Astrocyte (in vitro differentiated cells and primary cell): ENCODE results near the gene PRSS36. TPM values are rescaled to one million over a fixed set of nuclear protein-coding genes. Genes with fewer than 3 reads are reported as not detected.

Source experiments
- DNase-seq: peaks from one replicate; pipeline ENCODE4 v3.0.0-alpha.2; 2010; ENCODE audit warnings: low read depth
- FAIRE-seq: peaks from 2 replicates; lab custom pipeline; 2011; peaks lifted over from hg19 to GRCh38; lab: Jason Lieb, UNC
- H2AFZ ChIP-seq: 2 replicates; pipeline ENCODE4 v1.6.0; 2012; ENCODE audit warnings: low read depth, low read length, inconsistent platforms
- H3K27ac ChIP-seq: 2 replicates; pipeline ENCODE4 v1.5.1; 2011; ENCODE audit warnings: low read depth, low read length, inconsistent platforms
- H3K27me3 ChIP-seq: 2 replicates; pipeline ENCODE4 v1.6.0; 2011; ENCODE audit warnings: low read length, inconsistent platforms; ENCODE audit not compliant: insufficient read depth
- H3K36me3 ChIP-seq: 2 replicates; pipeline ENCODE4 v1.5.1; 2011; ENCODE audit warnings: low read length, inconsistent platforms; ENCODE audit not compliant: insufficient read depth
- H3K4me1 ChIP-seq: 2 replicates; pipeline ENCODE4 v1.5.1; 2011; ENCODE audit warnings: low read length, inconsistent platforms; ENCODE audit not compliant: insufficient read depth
- H3K4me2 ChIP-seq: 2 replicates; pipeline ENCODE4 v1.6.0; 2012; ENCODE audit warnings: low read length, inconsistent platforms
- H3K4me3 ChIP-seq: 2 replicates; pipeline ENCODE4 v1.5.1; 2011; ENCODE audit warnings: low read depth, mild to moderate bottlenecking, low read length, inconsistent platforms; ENCODE audit not compliant: insufficient read depth
- H3K79me2 ChIP-seq: 2 replicates; pipeline ENCODE4 v1.6.0; 2012; ENCODE audit warnings: mild to moderate bottlenecking, low read length, inconsistent platforms; ENCODE audit not compliant: insufficient read depth
- H3K9ac ChIP-seq: 2 replicates; pipeline ENCODE4 v1.6.0; 2012; ENCODE audit warnings: mild to moderate bottlenecking, low read length, inconsistent platforms
- H3K9me3 ChIP-seq: 2 replicates; pipeline ENCODE4 v1.5.1; 2012; ENCODE audit warnings: low read depth, mild to moderate bottlenecking, low read length, inconsistent platforms; ENCODE audit not compliant: insufficient read depth
- H4K20me1 ChIP-seq: 2 replicates; pipeline ENCODE4 v1.6.0; 2012; ENCODE audit warnings: low read length, inconsistent platforms; ENCODE audit not compliant: insufficient read depth
- H3K27ac Mint-ChIP-seq: one replicate; pipeline ENCODE4 v1.8.0; 2021; ENCODE audit warnings: mild to moderate bottlenecking, mixed read lengths; ENCODE audit not compliant: unreplicated experiment
- H3K27me3 Mint-ChIP-seq: one replicate; pipeline ENCODE4 v1.8.0; 2021; ENCODE audit warnings: low read depth, mixed read lengths; ENCODE audit not compliant: unreplicated experiment
- H3K36me3 Mint-ChIP-seq: one replicate; pipeline ENCODE4 v1.8.0; 2021; ENCODE audit warnings: low read depth, mixed read lengths; ENCODE audit not compliant: unreplicated experiment
- H3K4me1 Mint-ChIP-seq: one replicate; pipeline ENCODE4 v1.8.0; 2021; ENCODE audit warnings: low read depth, mixed read lengths; ENCODE audit not compliant: unreplicated experiment
- H3K4me3 Mint-ChIP-seq: one replicate; pipeline ENCODE4 v1.8.0; 2021; ENCODE audit warnings: mild to moderate bottlenecking, moderate library complexity, mixed read lengths; ENCODE audit not compliant: unreplicated experiment
- H3K9me3 Mint-ChIP-seq: one replicate; pipeline ENCODE4 v1.8.0; 2021; ENCODE audit warnings: mild to moderate bottlenecking, mixed read lengths; ENCODE audit not compliant: unreplicated experiment
- EZH2 ChIP-seq: IDR thresholded peaks from 2 replicates; pipeline ENCODE4 v1.6.1; 2012; ENCODE audit warnings: mild to moderate bottlenecking, low read length, inconsistent platforms; ENCODE audit not compliant: insufficient read depth
- total RNA-seq: library from RNA; stranded (reverse); gene quantifications from 2 replicates; pipeline ENCODE4 v1.2.1, GENCODE V29; 2021
- TF ChIP-seq, protein P1 (sequence below): IDR thresholded peaks from 2 replicates; pipeline ENCODE4 v1.5.1; 2011; ENCODE audit warnings: low read depth, mild to moderate bottlenecking, inconsistent platforms, low read length, moderate library complexity; ENCODE audit not compliant: insufficient read depth

PRSS36 gene
- total RNA-seq, 1 donor from 2014 or later: 0.41 TPM

DNA sequence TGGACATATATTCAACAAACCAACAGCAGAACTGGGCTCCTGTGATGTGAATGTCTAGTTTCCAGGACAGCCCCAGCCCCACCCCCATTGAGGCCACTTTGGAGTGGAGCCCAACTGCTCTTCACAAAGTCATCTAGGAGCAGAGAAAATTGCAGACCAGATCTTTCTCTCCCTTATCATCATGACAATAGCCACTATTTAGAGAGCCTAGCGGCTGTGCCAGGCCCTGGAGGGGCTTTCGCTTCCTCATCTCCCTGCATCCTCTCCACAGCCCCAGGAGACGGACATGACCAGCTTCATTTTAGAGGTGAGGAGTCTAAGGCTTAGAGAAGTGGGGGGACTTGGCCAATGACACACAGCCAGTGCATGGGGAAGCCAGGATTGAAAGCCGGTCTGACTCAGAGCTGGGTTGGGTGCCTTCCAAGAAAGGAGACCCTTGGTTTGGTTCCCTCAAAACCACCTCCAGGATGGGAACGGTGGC lies 15.7 kb downstream of the PRSS36 start:
- Histone ChIP-seq H3K9ac (no peak overlapping the region), H3K27me3 (no peaks in the 10 kb centered on the region), H2AFZ (no peak overlapping the region), H3K27ac (no peak overlapping the region), H3K4me2 (peak overlapping the region; percentile 22), H4K20me1 (no peaks in the 10 kb centered on the region), H3K79me2 (no peaks in the 10 kb centered on the region), H3K9me3 (no peaks in the 10 kb centered on the region), H3K36me3 (no peaks in the 10 kb centered on the region), H3K4me1 (peaks cover 27% of the 10 kb centered on the region), H3K4me3 (no peak overlapping the region)
- Mint-ChIP-seq H3K36me3 (peaks cover 6% of the 10 kb centered on the region), H3K27ac (no peak overlapping the region), H3K27me3 (peaks cover 6% of the 10 kb centered on the region), H3K9me3 (peaks cover 2% of the 10 kb centered on the region), H3K4me1 (peaks cover 9% of the 10 kb centered on the region), H3K4me3 (no peak overlapping the region)
- FAIRE-seq: no peak
- peak; percentile 15 for DNase-seq
- TF ChIP-seq EZH2: no peak
- TF ChIP-seq, protein P1, sequence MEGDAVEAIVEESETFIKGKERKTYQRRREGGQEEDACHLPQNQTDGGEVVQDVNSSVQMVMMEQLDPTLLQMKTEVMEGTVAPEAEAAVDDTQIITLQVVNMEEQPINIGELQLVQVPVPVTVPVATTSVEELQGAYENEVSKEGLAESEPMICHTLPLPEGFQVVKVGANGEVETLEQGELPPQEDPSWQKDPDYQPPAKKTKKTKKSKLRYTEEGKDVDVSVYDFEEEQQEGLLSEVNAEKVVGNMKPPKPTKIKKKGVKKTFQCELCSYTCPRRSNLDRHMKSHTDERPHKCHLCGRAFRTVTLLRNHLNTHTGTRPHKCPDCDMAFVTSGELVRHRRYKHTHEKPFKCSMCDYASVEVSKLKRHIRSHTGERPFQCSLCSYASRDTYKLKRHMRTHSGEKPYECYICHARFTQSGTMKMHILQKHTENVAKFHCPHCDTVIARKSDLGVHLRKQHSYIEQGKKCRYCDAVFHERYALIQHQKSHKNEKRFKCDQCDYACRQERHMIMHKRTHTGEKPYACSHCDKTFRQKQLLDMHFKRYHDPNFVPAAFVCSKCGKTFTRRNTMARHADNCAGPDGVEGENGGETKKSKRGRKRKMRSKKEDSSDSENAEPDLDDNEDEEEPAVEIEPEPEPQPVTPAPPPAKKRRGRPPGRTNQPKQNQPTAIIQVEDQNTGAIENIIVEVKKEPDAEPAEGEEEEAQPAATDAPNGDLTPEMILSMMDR: no peak

DNA sequence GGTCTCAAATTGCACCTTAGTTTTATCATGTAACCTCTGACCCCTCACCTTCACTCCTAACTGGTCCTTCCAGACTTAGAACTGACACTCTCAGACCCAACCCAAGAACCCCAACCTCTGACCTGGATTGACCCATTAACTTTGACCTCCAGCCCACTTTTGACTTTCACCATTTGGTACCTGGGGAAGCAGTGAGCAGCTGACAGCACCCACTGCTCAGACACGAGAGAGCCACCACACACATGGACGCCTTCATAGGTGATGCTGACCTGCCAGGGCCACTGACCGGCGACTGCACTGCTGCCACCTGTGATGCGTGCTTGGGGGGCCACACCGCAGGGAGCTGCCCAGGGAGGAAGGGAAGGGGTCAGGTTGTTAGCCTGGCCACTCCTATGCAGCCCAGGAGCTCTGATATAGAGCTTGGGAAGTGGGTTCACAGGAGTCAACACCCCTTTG lies 16.8 kb downstream of the PRSS36 start:
- Histone ChIP-seq H3K4me2 (no peak overlapping the region), H3K27ac (no peak overlapping the region), H4K20me1 (no peaks in the 10 kb centered on the region), H3K9ac (no peak overlapping the region), H3K9me3 (no peaks in the 10 kb centered on the region), H3K4me3 (no peak overlapping the region), H3K4me1 (peaks cover 17% of the 10 kb centered on the region), H3K27me3 (no peaks in the 10 kb centered on the region), H2AFZ (no peak overlapping the region), H3K79me2 (no peaks in the 10 kb centered on the region), H3K36me3 (no peaks in the 10 kb centered on the region)
- Mint-ChIP-seq H3K4me1 (peaks cover 4% of the 10 kb centered on the region), H3K9me3 (peaks cover 2% of the 10 kb centered on the region), H3K36me3 (peaks cover 10% of the 10 kb centered on the region), H3K27me3 (peaks cover 6% of the 10 kb centered on the region), H3K27ac (no peak overlapping the region), H3K4me3 (no peak overlapping the region)
- TF ChIP-seq, protein P1: no peak
- TF ChIP-seq EZH2: no peak
- no peak for FAIRE-seq
- no peak for DNase-seq

DNA sequence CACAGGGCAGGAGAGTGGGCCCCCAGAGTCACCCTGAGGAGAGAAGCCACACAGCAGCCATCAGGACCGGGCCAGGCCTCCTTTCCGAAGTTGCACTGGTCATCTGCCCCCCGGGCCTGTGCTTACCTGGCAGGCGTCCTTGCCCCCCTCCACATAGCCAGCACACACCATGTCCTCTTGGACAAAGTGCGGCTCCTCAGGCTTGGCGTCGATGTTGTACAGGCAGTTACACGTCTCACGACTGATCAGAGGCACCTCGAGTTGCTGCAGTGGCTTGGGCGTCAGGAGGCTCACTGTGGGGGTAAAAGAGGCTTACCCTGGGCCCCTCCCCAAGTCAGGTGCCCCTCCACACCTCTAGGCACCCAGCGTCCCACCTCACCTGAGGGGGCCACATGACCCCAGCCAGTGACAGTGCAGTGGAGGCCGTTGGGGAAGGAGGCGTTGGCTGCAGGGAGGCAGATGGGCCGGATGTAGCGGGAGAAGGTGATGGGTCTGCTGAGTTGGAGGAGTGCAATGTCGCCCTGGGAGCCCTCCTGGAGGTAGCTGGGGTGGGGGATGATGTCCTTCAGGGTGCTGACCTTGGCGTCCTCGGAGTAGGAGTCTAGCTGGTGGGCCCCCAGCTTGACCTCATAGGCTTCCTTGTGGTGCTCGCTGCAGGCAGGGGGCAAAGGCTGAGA lies 17.4 kb downstream of the PRSS36 start:
- peaks cover 2% of the 10 kb centered on the region for H3K9me3 Mint-ChIP-seq
- peaks cover 16% of the 10 kb centered on the region for H3K4me1 ChIP-seq
- H3K27me3 ChIP-seq: no peaks in the 10 kb centered on the region
- H3K79me2 ChIP-seq: no peaks in the 10 kb centered on the region
- H3K36me3 ChIP-seq: no peaks in the 10 kb centered on the region
- peaks cover 6% of the 10 kb centered on the region for H3K27me3 Mint-ChIP-seq
- no peak overlapping the region for H3K4me3 Mint-ChIP-seq
- no peaks in the 10 kb centered on the region for H3K9me3 ChIP-seq
- no peak for TF ChIP-seq EZH2
- TF ChIP-seq, protein P1: no peak
- H3K27ac Mint-ChIP-seq: no peak overlapping the region
- H3K4me2 ChIP-seq: no peak overlapping the region
- H3K4me1 Mint-ChIP-seq: peaks cover 4% of the 10 kb centered on the region
- no peaks in the 10 kb centered on the region for H4K20me1 ChIP-seq
- DNase-seq (no peak), FAIRE-seq (no peak)
- no peak overlapping the region for H3K27ac ChIP-seq
- H3K9ac ChIP-seq: no peak overlapping the region
- no peak overlapping the region for H2AFZ ChIP-seq
- H3K4me3 ChIP-seq: no peak overlapping the region
- peaks cover 14% of the 10 kb centered on the region for H3K36me3 Mint-ChIP-seq
